Effector CD8-positive, alpha-beta T cell (primary cell): ENCODE results near the gene ATXN10.
A peak's percentile ranks its signal among the peaks of the same experiment; 100 is the strongest.
"Not testable (repeated sequence)": the region's sequence is repeated elsewhere in the genome, so short reads cannot be mapped to it uniquely, and the experiment has no call there.

ENCODE experiments used
- DNase-seq: peaks from one replicate; lab custom pipeline; 2025; lab: John Stamatoyannopoulos, UW
- total RNA-seq, 4 experiments: gene quantifications; one replicate each; lab custom pipeline; 2026; lab: John Stamatoyannopoulos, UW

Gene ATXN10
- 39.2 to 45.7 (median 41.3) reads per million in 4 experiments for total RNA-seq

- DNase-seq = peak; percentile 32
These were observed at the start of gene ATXN10 for GRCh38 chr22:45671783-45672563. Gene ATXN10, plus strand, starts transcription at chr22:45671834. Its CDS starts 230 bp downstream, at chr22:45672064.

GRCh38 chr22:45621836-45622600, 49.6 kb upstream of the ATXN10 start:
- DNase-seq = no peak

- not testable (repeated sequence) for DNase-seq
These were observed 48.0 kb upstream of the ATXN10 start for GRCh38 chr22:45623464-45624145.

- no peak for DNase-seq
These were observed 45.4 kb upstream of the ATXN10 start for GRCh38 chr22:45626198-45626651.

GRCh38 chr22:45627489-45628233, 44.0 kb upstream of the ATXN10 start:
- no peak for DNase-seq

GRCh38 chr22:45628515-45628914, 43.1 kb upstream of the ATXN10 start:
- no peak for DNase-seq

- no peak for DNase-seq
These were observed 42.1 kb upstream of the ATXN10 start for GRCh38 chr22:45629469-45630089.

GRCh38 chr22:45630436-45630835, 41.2 kb upstream of the ATXN10 start:
- DNase-seq = no peak

- DNase-seq = no peak
These were observed 40.3 kb upstream of the ATXN10 start for GRCh38 chr22:45631140-45631840.

GRCh38 chr22:45631841-45632238, 39.8 kb upstream of the ATXN10 start:
- DNase-seq = no peak

GRCh38 chr22:45632791-45633515, 38.7 kb upstream of the ATXN10 start:
- DNase-seq = no peak

GRCh38 chr22:45636683-45637082, 35.0 kb upstream of the ATXN10 start:
- DNase-seq = no peak

GRCh38 chr22:45638197-45638596, 33.4 kb upstream of the ATXN10 start:
- DNase-seq = no peak

GRCh38 chr22:45638834-45639746, 32.5 kb upstream of the ATXN10 start:
- DNase-seq = no peak

- no peak for DNase-seq
These were observed 31.9 kb upstream of the ATXN10 start for GRCh38 chr22:45639747-45640102.

- no peak for DNase-seq
These were observed 31.2 kb upstream of the ATXN10 start for GRCh38 chr22:45640291-45640940.

GRCh38 chr22:45640941-45641621, 30.6 kb upstream of the ATXN10 start:
- no peak for DNase-seq

- no peak for DNase-seq
These were observed 28.6 kb upstream of the ATXN10 start for GRCh38 chr22:45642986-45643385.
